HTR-8/SVneo (cell line): Measurements from ENCODE around the gene RPL35A.
"Not testable (repeated sequence)": the region's sequence is repeated elsewhere in the genome, so short reads cannot be mapped to it uniquely, and the experiment has no call there.

ENCODE experiments used
- DNase-seq: peaks from one replicate; pipeline ENCODE4 v3.0.0; 2011; ENCODE audit warnings: low spot score, mixed read lengths; ENCODE audit not compliant: insufficient read length
- FAIRE-seq: peaks from 2 replicates; lab custom pipeline; 2011; peaks lifted over from hg19 to GRCh38; lab: Jason Lieb, UNC

Gene RPL35A

GRCh38 chr3:197951392-197951990 is 1.5 kb downstream of the RPL35A start:
- FAIRE-seq (no peak), DNase-seq (no peak)

- DNase-seq: no peak
Observed at GRCh38 chr3:197952440-197952839, 2.5 kb downstream of the RPL35A start.

GRCh38 chr3:197953325-197953724 is 3.3 kb downstream of the RPL35A start:
- no peak for DNase-seq
- FAIRE-seq: no peak

More at GRCh38 chr3:197952440-197952839, 2.5 kb downstream of the RPL35A start:
- no peak for FAIRE-seq

GRCh38 chr3:197953881-197954280 is 3.9 kb downstream of the RPL35A start:
- no peak for FAIRE-seq

GRCh38 chr3:197955892-197956477 is 6.0 kb downstream of the RPL35A start:
- DNase-seq (no peak), FAIRE-seq (no peak)

More at GRCh38 chr3:197953881-197954280, 3.9 kb downstream of the RPL35A start:
- DNase-seq: no peak

- FAIRE-seq (no peak), DNase-seq (no peak)
Observed at GRCh38 chr3:197956626-197956988, 6.6 kb downstream of the RPL35A start.

- FAIRE-seq (no peak), DNase-seq (no peak)
Observed at GRCh38 chr3:197957790-197958133, 7.8 kb downstream of the RPL35A start.

GRCh38 chr3:197958346-197958745 is 8.4 kb downstream of the RPL35A start:
- DNase-seq (no peak), FAIRE-seq (no peak)

GRCh38 chr3:197958848-197959247 is 8.9 kb downstream of the RPL35A start:
- not testable (repeated sequence) for FAIRE-seq, DNase-seq

- DNase-seq (no peak), FAIRE-seq (no peak)
Observed at GRCh38 chr3:197959500-197959890, 9.5 kb downstream of the RPL35A start.

GRCh38 chr3:197959891-197960693 is 10.1 kb downstream of the RPL35A start, which contains the start of gene LMLN:
TSS of gene LMLN (plus strand) at chr3:197960217. CDS start at chr3:197960246, 29 bp downstream.
- DNase-seq (peak; percentile 92), FAIRE-seq (peak; percentile 84)

GRCh38 chr3:197960694-197961581 is 10.9 kb downstream of the RPL35A start:
- FAIRE-seq (no peak), DNase-seq (no peak)

GRCh38 chr3:197961582-197961945 is 11.6 kb downstream of the RPL35A start:
- FAIRE-seq: no peak
- no peak for DNase-seq

- FAIRE-seq (no peak), DNase-seq (no peak)
Observed at GRCh38 chr3:197963019-197963637, 13.1 kb downstream of the RPL35A start.

- FAIRE-seq, DNase-seq: not testable (repeated sequence)
Observed at GRCh38 chr3:197967337-197967989, 17.5 kb downstream of the RPL35A start.

- FAIRE-seq (no peak), DNase-seq (no peak)
Observed at GRCh38 chr3:197970588-197970987, 20.6 kb downstream of the RPL35A start.

GRCh38 chr3:197974016-197974415 is 24.0 kb downstream of the RPL35A start:
- FAIRE-seq (no peak), DNase-seq (no peak)

GRCh38 chr3:197975311-197975710 is 25.3 kb downstream of the RPL35A start:
- FAIRE-seq: no peak
- no peak for DNase-seq

GRCh38 chr3:197983076-197983475 is 33.1 kb downstream of the RPL35A start:
- DNase-seq (no peak), FAIRE-seq (no peak)
